ENCODE results near the gene GBP5. TPM values are rescaled to one million over a fixed set of nuclear protein-coding genes. Genes with fewer than 3 reads are reported as not detected.

GBP5 gene
- total and polyA plus RNA-seq, 2 of the 4 experiments (the other 2 are of a cell fraction), result not detected

DNA sequence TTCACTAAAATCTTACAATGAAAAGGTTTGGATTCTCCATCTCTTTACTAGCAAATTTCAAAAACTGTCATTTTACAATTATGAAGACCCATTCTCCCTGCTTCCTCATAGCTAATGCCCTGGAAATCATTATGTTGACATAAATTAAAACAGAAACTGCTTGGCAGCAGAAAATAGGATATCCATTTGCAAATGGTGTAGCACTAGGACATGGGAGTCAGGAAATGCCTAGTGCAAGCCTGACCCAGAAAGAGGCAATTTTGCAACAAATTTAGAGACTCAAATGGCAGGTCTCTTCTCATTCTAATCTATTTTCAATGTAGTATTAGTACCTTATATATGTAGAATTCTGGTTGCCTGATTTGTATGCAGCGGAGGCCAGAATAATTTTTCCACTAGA is 2.2 kb downstream of the GBP5 start:
- CTCF ChIA-PET, result no interaction called here
- intact Hi-C loops (cut with micrococcal nuclease), result no loop called here

More for the DNA sequence above, 2.2 kb downstream of the GBP5 start:
- Histone ChIP-seq H2BK120ac (ENCODE audit: low read depth, low read length) (no peak overlapping the region), H2BK15ac (ENCODE audit: low read depth, low read length) (no peak overlapping the region), H4K5ac (ENCODE audit: low read depth, low read length) (no peak overlapping the region), H2AK9ac (replicated peaks; ENCODE audit: low read depth, low read length, poor library complexity) (no peak overlapping the region), H2BK20ac (ENCODE audit: low read depth, low read length) (no peak overlapping the region), H3K4me2 (ENCODE audit: low read depth, low read length) (no peak overlapping the region), H2AK5ac (ENCODE audit: low read depth, low read length) (no peak overlapping the region), H3K9ac (ENCODE audit: low read depth, low read length) (no peak overlapping the region), H3K36me3 (ENCODE audit: control insufficient read depth, insufficient read depth, low read length) (no peaks in the 10 kb centered on the region), H3K79me1 (ENCODE audit: low read depth in 1 of 2, low read length in 2 of 2) (no peaks in the 10 kb centered on the region), H3K27ac (ENCODE audit: insufficient read depth, low read length) (no peak overlapping the region), H2BK5ac (ENCODE audit: low read depth, low read length, poor library complexity, severe bottlenecking) (no peak overlapping the region), H4K8ac (ENCODE audit: low read depth in 2 of 2, low read length in 2 of 2) (no peak overlapping the region), H3K4me3 (ENCODE audit: insufficient read depth, low read depth, low read length) (no peak overlapping the region), H3K18ac (ENCODE audit: low read depth, low read length) (no peak overlapping the region), H3K23ac (ENCODE audit: low read depth, low read length) (no peak overlapping the region), H3K4me1 (ENCODE audit: control insufficient read depth, insufficient read depth, low read length) (no peaks in the 10 kb centered on the region), H4K91ac (ENCODE audit: insufficient read depth, low read depth, low read length) (no peak overlapping the region), H4K20me1 (ENCODE audit: insufficient read depth, low read length) (no peaks in the 10 kb centered on the region), H3K27me3 (ENCODE audit: control insufficient read depth, insufficient read depth, low read length) (no peaks in the 10 kb centered on the region), H3K9me3 (ENCODE audit: control insufficient read depth, insufficient read depth, low read length) (no peaks in the 10 kb centered on the region), H3K14ac (replicated peaks; ENCODE audit: low read depth, low read length) (no peak overlapping the region), H2AFZ (replicated peaks; ENCODE audit: low read length, poor library complexity) (no peak overlapping the region), H3K9me1 (ENCODE audit: insufficient read depth, low read length) (no peaks in the 10 kb centered on the region), H3K4ac (ENCODE audit: low read depth, low read length) (no peak overlapping the region), H3K56ac (ENCODE audit: extremely low read depth, insufficient read depth, low read length) (no peak overlapping the region)
- DNase-seq, result no peak
- in situ Hi-C loops (cut with MboI; ENCODE audit: low sequenced_read_pairs), result no loop called here
- WGBS, 2 experiments (ENCODE audit: extremely low coverage in 2 of 2, insufficient read length in 1 of 2), result no CpG with 5 or more reads among the region's 1 CpG
- POLR2A ChIA-PET (ENCODE audit: unreplicated experiment), result no interaction called here
- no TSS peak for BruUV-seq (replicated peaks)
- TF ChIP-seq SMC3 (IDR thresholded peaks at IDR 0.05; ENCODE audit: low read depth, low read length) (no peak), BHLHE40 (IDR thresholded peaks at IDR 0.05; ENCODE audit: low read depth, low read length) (no peak), CEBPB (IDR thresholded peaks at IDR 0.05; ENCODE audit: low read depth, low read length) (no peak), FOS (IDR thresholded peaks at IDR 0.05; ENCODE audit: low read depth, low read length) (no peak), MAFK (IDR thresholded peaks at IDR 0.05; ENCODE audit: low read depth, low read length) (no peak), POLR2A (IDR thresholded peaks at IDR 0.05; ENCODE audit: low read depth, low read length) (no peak), RAD21 (IDR thresholded peaks at IDR 0.05; ENCODE audit: low read length) (no peak), MAZ (IDR thresholded peaks at IDR 0.05; ENCODE audit: borderline replicate concordance, low read depth, low read length) (no peak), RCOR1 (IDR thresholded peaks at IDR 0.05; ENCODE audit: insufficient replicate concordance, low read length) (no peak), RFX5 (IDR thresholded peaks at IDR 0.05; ENCODE audit: low read depth, low read length) (no peak), CHD1 (IDR thresholded peaks at IDR 0.05; ENCODE audit: low read depth, low read length) (no peak), NFE2L2 (IDR thresholded peaks at IDR 0.05; ENCODE audit: low read depth, low read length) (no peak), MXI1 (IDR thresholded peaks at IDR 0.05; ENCODE audit: borderline replicate concordance, low read depth, low read length) (no peak)
- TF ChIP-seq, protein P1, sequence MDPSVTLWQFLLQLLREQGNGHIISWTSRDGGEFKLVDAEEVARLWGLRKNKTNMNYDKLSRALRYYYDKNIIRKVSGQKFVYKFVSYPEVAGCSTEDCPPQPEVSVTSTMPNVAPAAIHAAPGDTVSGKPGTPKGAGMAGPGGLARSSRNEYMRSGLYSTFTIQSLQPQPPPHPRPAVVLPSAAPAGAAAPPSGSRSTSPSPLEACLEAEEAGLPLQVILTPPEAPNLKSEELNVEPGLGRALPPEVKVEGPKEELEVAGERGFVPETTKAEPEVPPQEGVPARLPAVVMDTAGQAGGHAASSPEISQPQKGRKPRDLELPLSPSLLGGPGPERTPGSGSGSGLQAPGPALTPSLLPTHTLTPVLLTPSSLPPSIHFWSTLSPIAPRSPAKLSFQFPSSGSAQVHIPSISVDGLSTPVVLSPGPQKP (IDR thresholded peaks at IDR 0.05; ENCODE audit: borderline replicate concordance, low read depth, low read length), result no peak
- TF ChIP-seq, protein P2, sequence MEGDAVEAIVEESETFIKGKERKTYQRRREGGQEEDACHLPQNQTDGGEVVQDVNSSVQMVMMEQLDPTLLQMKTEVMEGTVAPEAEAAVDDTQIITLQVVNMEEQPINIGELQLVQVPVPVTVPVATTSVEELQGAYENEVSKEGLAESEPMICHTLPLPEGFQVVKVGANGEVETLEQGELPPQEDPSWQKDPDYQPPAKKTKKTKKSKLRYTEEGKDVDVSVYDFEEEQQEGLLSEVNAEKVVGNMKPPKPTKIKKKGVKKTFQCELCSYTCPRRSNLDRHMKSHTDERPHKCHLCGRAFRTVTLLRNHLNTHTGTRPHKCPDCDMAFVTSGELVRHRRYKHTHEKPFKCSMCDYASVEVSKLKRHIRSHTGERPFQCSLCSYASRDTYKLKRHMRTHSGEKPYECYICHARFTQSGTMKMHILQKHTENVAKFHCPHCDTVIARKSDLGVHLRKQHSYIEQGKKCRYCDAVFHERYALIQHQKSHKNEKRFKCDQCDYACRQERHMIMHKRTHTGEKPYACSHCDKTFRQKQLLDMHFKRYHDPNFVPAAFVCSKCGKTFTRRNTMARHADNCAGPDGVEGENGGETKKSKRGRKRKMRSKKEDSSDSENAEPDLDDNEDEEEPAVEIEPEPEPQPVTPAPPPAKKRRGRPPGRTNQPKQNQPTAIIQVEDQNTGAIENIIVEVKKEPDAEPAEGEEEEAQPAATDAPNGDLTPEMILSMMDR (conservative IDR thresholded peaks at IDR 0.05; ENCODE audit: low read depth, low read length), result no peak
- TF ChIP-seq, protein P3, sequence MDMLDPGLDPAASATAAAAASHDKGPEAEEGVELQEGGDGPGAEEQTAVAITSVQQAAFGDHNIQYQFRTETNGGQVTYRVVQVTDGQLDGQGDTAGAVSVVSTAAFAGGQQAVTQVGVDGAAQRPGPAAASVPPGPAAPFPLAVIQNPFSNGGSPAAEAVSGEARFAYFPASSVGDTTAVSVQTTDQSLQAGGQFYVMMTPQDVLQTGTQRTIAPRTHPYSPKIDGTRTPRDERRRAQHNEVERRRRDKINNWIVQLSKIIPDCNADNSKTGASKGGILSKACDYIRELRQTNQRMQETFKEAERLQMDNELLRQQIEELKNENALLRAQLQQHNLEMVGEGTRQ (IDR thresholded peaks at IDR 0.05; ENCODE audit: low read depth, low read length), result no peak
- dilution Hi-C loops (cut with HindIII; ENCODE audit: low sequenced_read_pairs, unreplicated experiment), result no loop called here
- ATAC-seq (ENCODE audit: low read depth), result no peak

Measured in IMR-90 (cell line).